Occipital lobe (tissue), 2 donors: ENCODE results near the gene KLK10. TPM values are rescaled to one million over a fixed set of nuclear protein-coding genes. Genes with fewer than 3 reads are reported as not detected.
"Not testable (repeated sequence)": the region's sequence is repeated elsewhere in the genome, so short reads cannot be mapped to it uniquely, and the experiment has no call there.

ENCODE experiments used
- DNase-seq: peaks from one replicate; lab custom pipeline; 2025; lab: John Stamatoyannopoulos, UW
- total RNA-seq: library from RNA; depleted of rRNA; stranded (reverse); fragments of >200 nt; gene quantifications from one replicate; pipeline ENCODE4 v1.2.3, GENCODE V29; 2014

Gene KLK10
- total RNA-seq, 1 donor from 2014 or later: not detected

GRCh38 chr19:51002089-51002532, 17.4 kb downstream of the KLK10 start:
- no peak for DNase-seq

- no peak for DNase-seq
These were observed 18.0 kb downstream of the KLK10 start, which contains the start of gene KLK8 for GRCh38 chr19:51001515-51001914. TSS of gene KLK8 (minus strand) at chr19:51001604. CDS start at chr19:51001167, 437 bp downstream.

- no peak for DNase-seq
These were observed 18.5 kb downstream of the KLK10 start for GRCh38 chr19:51000981-51001380.

GRCh38 chr19:51000426-51000825, 19.1 kb downstream of the KLK10 start:
- DNase-seq: no peak

GRCh38 chr19:50998686-50999085, 20.8 kb downstream of the KLK10 start:
- no peak for DNase-seq

- no peak for DNase-seq
These were observed 21.4 kb downstream of the KLK10 start for GRCh38 chr19:50998061-50998460.

- DNase-seq: no peak
These were observed 25.4 kb downstream of the KLK10 start for GRCh38 chr19:50994129-50994528.

GRCh38 chr19:50992666-50993035, 26.9 kb downstream of the KLK10 start:
- DNase-seq: no peak

GRCh38 chr19:50984416-50984815, 35.1 kb downstream of the KLK10 start:
- not testable (repeated sequence) for DNase-seq

GRCh38 chr19:50983625-50984292, 35.8 kb downstream of the KLK10 start, which contains the start of gene KLK7:
TSS of gene KLK7 (minus strand) at chr19:50983917. CDS start at chr19:50982399, 1,518 bp downstream.
- DNase-seq: no peak

- no peak for DNase-seq
These were observed 37.3 kb downstream of the KLK10 start for GRCh38 chr19:50982186-50982585.

- no peak for DNase-seq
These were observed 37.8 kb downstream of the KLK10 start for GRCh38 chr19:50981587-50982146.

GRCh38 chr19:50980208-50980607, 39.3 kb downstream of the KLK10 start:
- DNase-seq: no peak

- DNase-seq: no peak
These were observed 39.8 kb downstream of the KLK10 start for GRCh38 chr19:50979758-50980157.

- DNase-seq: no peak
These were observed 40.6 kb downstream of the KLK10 start for GRCh38 chr19:50978772-50979390.

GRCh38 chr19:50977626-50978025, 41.9 kb downstream of the KLK10 start:
- no peak for DNase-seq

- no peak for DNase-seq
These were observed 43.7 kb downstream of the KLK10 start for GRCh38 chr19:50975766-50976165.

- no peak for DNase-seq
These were observed 44.6 kb downstream of the KLK10 start for GRCh38 chr19:50974702-50975556.

- DNase-seq: no peak
These were observed 46.6 kb downstream of the KLK10 start for GRCh38 chr19:50972795-50973376.

GRCh38 chr19:50969810-50970209, 49.7 kb downstream of the KLK10 start:
- not testable (repeated sequence) for DNase-seq

GRCh38 chr19:50969413-50969760, 50.1 kb downstream of the KLK10 start, which contains the start of gene KLK6:
TSS of gene KLK6 (minus strand) at chr19:50969591. CDS start at chr19:50968104, 1,487 bp downstream.
- peak; percentile 70 for DNase-seq
